ENCODE results near the gene HIF3A. TPM values are rescaled to one million over a fixed set of nuclear protein-coding genes. Genes with fewer than 3 reads are reported as not detected.

Gene HIF3A
- total RNA-seq, 2 experiments from 2014 or later = not detected

- intact Hi-C loops (cut with DNase I, micrococcal nuclease) = no loop called here
- Mint-ChIP-seq H3K4me1 (ENCODE audit: low read depth) (no peaks in the 10 kb centered on the region), H3K4me3 (no peak overlapping the region), H3K27ac (no peak overlapping the region), H3K27me3 (no peaks in the 10 kb centered on the region), H3K36me3 (ENCODE audit: low read depth) (peaks cover 90% of the 10 kb centered on the region), H3K9me3 (no peaks in the 10 kb centered on the region)
- peaks cover 78% of the 10 kb centered on the region for H3K36me3 ChIP-seq (ENCODE audit: insufficient read depth, low read length)
- H3K27ac ChIP-seq (ENCODE audit: low read depth in 1 of 2, low read length in 2 of 2) = no peak overlapping the region
- peak in 1 of 14 experiments; percentile 14 for DNase-seq
- no peak overlapping the region for H3K4me3 ChIP-seq (ENCODE audit: low read length)
- no peaks in the 10 kb centered on the region for H3K9me3 ChIP-seq (ENCODE audit: control insufficient read depth in 1 of 2, insufficient read depth in 1 of 2, low read length in 2 of 2)
- ChIA-PET CTCF (interaction anchor here (0.6 to 1.3 kb wide), 2 partner anchors 12 to 15 kb away, joined by 3 to 4 read pairs; no protein-coding TSS in a partner anchor), POLR2A (no interaction called here)
- no peaks in the 10 kb centered on the region for H3K4me1 ChIP-seq (ENCODE audit: insufficient read depth, low read length)
- no peak for ATAC-seq (ENCODE audit: poor library complexity)
- no peaks in the 10 kb centered on the region for H3K27me3 ChIP-seq (ENCODE audit: control insufficient read depth in 1 of 2, insufficient read depth in 2 of 2, low read length in 2 of 2)
- no peak for TF ChIP-seq CTCF (IDR thresholded peaks at IDR 0.05)
These were observed 87.0 kb downstream of the HIF3A start for GRCh38 chr19:46383846-46384245.

GRCh38 chr19:46384396-46384795 lies 87.6 kb downstream of the HIF3A start:
- H3K27ac ChIP-seq (ENCODE audit: low read depth in 1 of 2, low read length in 2 of 2) = no peak overlapping the region
- H3K4me3 Mint-ChIP-seq = no peak overlapping the region
- H3K9me3 Mint-ChIP-seq = no peaks in the 10 kb centered on the region
- ChIA-PET POLR2A (no interaction called here), CTCF (interaction anchor here (0.5 to 1.3 kb wide), 3 partner anchors 10 to 15 kb away, joined by 3 to 4 read pairs (median 3); no protein-coding TSS in a partner anchor)
- intact Hi-C loops (cut with DNase I, micrococcal nuclease) = no loop called here
- H3K4me3 ChIP-seq (ENCODE audit: low read length) = no peak overlapping the region
- no peaks in the 10 kb centered on the region for H3K9me3 ChIP-seq (ENCODE audit: control insufficient read depth in 1 of 2, insufficient read depth in 1 of 2, low read length in 2 of 2)
- no peak for TF ChIP-seq CTCF (IDR thresholded peaks at IDR 0.05)
- ATAC-seq (ENCODE audit: poor library complexity) (no peak), DNase-seq (peak in 1 of 14 experiments; percentile 24)
- no peaks in the 10 kb centered on the region for H3K27me3 Mint-ChIP-seq
- no peaks in the 10 kb centered on the region for H3K4me1 Mint-ChIP-seq (ENCODE audit: low read depth)
- no peaks in the 10 kb centered on the region for H3K27me3 ChIP-seq (ENCODE audit: control insufficient read depth in 1 of 2, insufficient read depth in 2 of 2, low read length in 2 of 2)
- no peaks in the 10 kb centered on the region for H3K4me1 ChIP-seq (ENCODE audit: insufficient read depth, low read length)
- H3K36me3 Mint-ChIP-seq (ENCODE audit: low read depth) = peaks cover 91% of the 10 kb centered on the region
- H3K27ac Mint-ChIP-seq = no peak overlapping the region
- H3K36me3 ChIP-seq (ENCODE audit: insufficient read depth, low read length) = peaks cover 78% of the 10 kb centered on the region

GRCh38 chr19:46385636-46386035 lies 88.8 kb downstream of the HIF3A start:
- H3K27ac Mint-ChIP-seq = no peak overlapping the region
- peak in 1 of 14 experiments; percentile 7 for DNase-seq
- ChIA-PET CTCF (no interaction called here), POLR2A (no interaction called here)
- intact Hi-C loops (cut with DNase I, micrococcal nuclease) = no loop called here
- ATAC-seq (ENCODE audit: poor library complexity) = no peak
- Histone ChIP-seq H3K4me3 (ENCODE audit: low read length) (no peak overlapping the region), H3K27ac (ENCODE audit: low read depth in 1 of 2, low read length in 2 of 2) (no peak overlapping the region), H3K27me3 (ENCODE audit: control insufficient read depth in 1 of 2, insufficient read depth in 2 of 2, low read length in 2 of 2) (no peaks in the 10 kb centered on the region), H3K4me1 (ENCODE audit: insufficient read depth, low read length) (no peaks in the 10 kb centered on the region), H3K9me3 (ENCODE audit: control insufficient read depth in 1 of 2, insufficient read depth in 1 of 2, low read length in 2 of 2) (no peaks in the 10 kb centered on the region), H3K36me3 (ENCODE audit: insufficient read depth, low read length) (peaks cover 81% of the 10 kb centered on the region)
- TF ChIP-seq CTCF (IDR thresholded peaks at IDR 0.05) = no peak
- H3K27me3 Mint-ChIP-seq = no peaks in the 10 kb centered on the region
- H3K36me3 Mint-ChIP-seq (ENCODE audit: low read depth) = peaks cover 87% of the 10 kb centered on the region
- no peaks in the 10 kb centered on the region for H3K4me1 Mint-ChIP-seq (ENCODE audit: low read depth)
- H3K9me3 Mint-ChIP-seq = no peaks in the 10 kb centered on the region
- no peak overlapping the region for H3K4me3 Mint-ChIP-seq

All from CD4-positive, alpha-beta T cell (primary cell).